Nephron (organoid): ENCODE data around the gene PYGB.
"Not testable (repeated sequence)": the region's sequence is repeated elsewhere in the genome, so short reads cannot be mapped to it uniquely, and the experiment has no call there.

Source experiments
- H3K27ac Mint-ChIP-seq, 3 experiments: 2 replicates each; pipeline ENCODE4 v1.8.0; 2020; ENCODE audit warnings: mixed read lengths in 3 of 3, mild to moderate bottlenecking in 2 of 3, moderate library complexity in 1 of 3
- H3K27me3 Mint-ChIP-seq: 2 replicates; pipeline ENCODE4 v1.8.0; 2021; ENCODE audit warnings: low read depth, mild to moderate bottlenecking, moderate library complexity, mixed read lengths
- H3K36me3 Mint-ChIP-seq: 2 replicates; pipeline ENCODE4 v1.8.0; 2020; ENCODE audit warnings: low read depth, mixed read lengths
- H3K4me1 Mint-ChIP-seq: 2 replicates; pipeline ENCODE4 v1.8.0; 2020; ENCODE audit warnings: mixed read lengths
- H3K4me3 Mint-ChIP-seq, 3 experiments: 2 replicates each; pipeline ENCODE4 v1.8.0; 2020; ENCODE audit warnings: mild to moderate bottlenecking in 3 of 3, mixed read lengths in 3 of 3, moderate library complexity in 2 of 3
- H3K9me3 Mint-ChIP-seq: 2 replicates; pipeline ENCODE4 v1.8.0; 2020; ENCODE audit warnings: mixed read lengths
- TF ChIP-seq, protein P1 (sequence below), 3 experiments: fragments of 200-600 bp; sonication (generic); IDR thresholded peaks; one replicate each; pipeline ENCODE4 v1.5.0; 2021; ENCODE audit warnings: antibody characterized with exemption in 3 of 3; ENCODE audit not compliant: unreplicated experiment in 3 of 3

Gene PYGB

DNA sequence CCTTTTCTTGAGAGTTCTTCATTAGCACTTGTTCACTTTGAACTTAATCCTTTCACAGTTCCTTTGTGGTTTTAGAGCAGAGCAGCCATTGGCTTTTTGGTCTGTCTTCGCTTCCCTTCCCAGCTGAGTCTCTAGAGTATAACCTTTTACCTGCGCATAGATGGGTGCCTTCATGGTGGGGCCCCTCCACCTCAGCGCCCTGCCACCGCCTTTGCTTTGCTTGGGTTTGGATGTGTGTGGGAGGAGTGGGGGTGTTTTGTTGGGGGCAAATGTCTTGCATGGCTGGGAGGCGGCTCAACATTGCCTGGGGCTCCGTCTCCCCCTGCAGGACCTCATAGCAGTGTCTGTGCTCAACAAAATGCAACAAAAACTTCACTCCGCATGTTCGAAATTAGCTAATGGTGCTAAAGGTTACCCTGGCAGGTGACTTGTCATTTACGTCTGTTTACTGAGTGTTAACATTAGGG lies 11.9 kb downstream of the PYGB start:
- H3K27me3 Mint-ChIP-seq: peaks cover 4% of the 10 kb centered on the region
- H3K9me3 Mint-ChIP-seq: peaks cover 40% of the 10 kb centered on the region
- no peak overlapping the region for H3K27ac Mint-ChIP-seq
- no peaks in the 10 kb centered on the region for H3K4me1 Mint-ChIP-seq
- H3K4me3 Mint-ChIP-seq: no peak overlapping the region
- H3K36me3 Mint-ChIP-seq: peaks cover 72% of the 10 kb centered on the region
- TF ChIP-seq, protein P1, sequence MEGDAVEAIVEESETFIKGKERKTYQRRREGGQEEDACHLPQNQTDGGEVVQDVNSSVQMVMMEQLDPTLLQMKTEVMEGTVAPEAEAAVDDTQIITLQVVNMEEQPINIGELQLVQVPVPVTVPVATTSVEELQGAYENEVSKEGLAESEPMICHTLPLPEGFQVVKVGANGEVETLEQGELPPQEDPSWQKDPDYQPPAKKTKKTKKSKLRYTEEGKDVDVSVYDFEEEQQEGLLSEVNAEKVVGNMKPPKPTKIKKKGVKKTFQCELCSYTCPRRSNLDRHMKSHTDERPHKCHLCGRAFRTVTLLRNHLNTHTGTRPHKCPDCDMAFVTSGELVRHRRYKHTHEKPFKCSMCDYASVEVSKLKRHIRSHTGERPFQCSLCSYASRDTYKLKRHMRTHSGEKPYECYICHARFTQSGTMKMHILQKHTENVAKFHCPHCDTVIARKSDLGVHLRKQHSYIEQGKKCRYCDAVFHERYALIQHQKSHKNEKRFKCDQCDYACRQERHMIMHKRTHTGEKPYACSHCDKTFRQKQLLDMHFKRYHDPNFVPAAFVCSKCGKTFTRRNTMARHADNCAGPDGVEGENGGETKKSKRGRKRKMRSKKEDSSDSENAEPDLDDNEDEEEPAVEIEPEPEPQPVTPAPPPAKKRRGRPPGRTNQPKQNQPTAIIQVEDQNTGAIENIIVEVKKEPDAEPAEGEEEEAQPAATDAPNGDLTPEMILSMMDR (IDR thresholded peaks at IDR 0.05; ENCODE audit: unreplicated experiment in 3 of 3): no peak

DNA sequence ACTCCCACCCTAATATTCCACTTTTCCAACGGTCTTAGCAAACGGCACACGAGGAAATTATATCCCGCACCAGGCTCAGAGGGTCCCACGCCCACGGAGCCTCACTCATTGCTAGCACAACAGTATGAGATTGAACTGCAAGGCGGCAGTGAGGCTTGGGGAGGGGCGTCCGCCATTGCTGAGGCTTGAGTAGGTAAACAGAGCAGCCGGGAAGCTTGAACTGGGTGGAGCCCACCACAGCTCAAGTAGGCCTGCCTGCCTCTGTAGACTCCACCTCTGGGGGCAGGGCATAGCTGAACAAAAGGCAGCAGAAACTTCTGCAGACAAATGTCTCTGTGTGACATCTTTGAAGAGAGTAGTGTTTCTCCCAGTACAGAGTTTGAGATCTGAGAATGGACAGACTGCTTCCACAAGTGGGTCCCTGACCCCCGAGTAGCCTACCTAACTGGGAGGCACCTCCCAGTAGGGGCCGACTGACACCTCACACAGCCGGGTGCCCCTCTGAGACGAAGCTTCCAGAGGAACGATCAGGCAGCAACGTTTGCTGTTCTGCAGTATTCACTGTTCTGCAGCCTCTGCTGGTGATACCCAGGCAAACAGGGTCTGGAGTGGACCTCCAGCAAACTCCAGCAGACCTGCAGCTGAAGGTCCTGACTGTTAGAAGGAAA lies 13.0 kb downstream of the PYGB start:
- not testable (repeated sequence) for H3K27me3 Mint-ChIP-seq, H3K4me3 Mint-ChIP-seq, H3K27ac Mint-ChIP-seq, H3K4me1 Mint-ChIP-seq
- Mint-ChIP-seq H3K36me3 (peaks cover 77% of the 10 kb centered on the region), H3K9me3 (peaks cover 40% of the 10 kb centered on the region)

DNA sequence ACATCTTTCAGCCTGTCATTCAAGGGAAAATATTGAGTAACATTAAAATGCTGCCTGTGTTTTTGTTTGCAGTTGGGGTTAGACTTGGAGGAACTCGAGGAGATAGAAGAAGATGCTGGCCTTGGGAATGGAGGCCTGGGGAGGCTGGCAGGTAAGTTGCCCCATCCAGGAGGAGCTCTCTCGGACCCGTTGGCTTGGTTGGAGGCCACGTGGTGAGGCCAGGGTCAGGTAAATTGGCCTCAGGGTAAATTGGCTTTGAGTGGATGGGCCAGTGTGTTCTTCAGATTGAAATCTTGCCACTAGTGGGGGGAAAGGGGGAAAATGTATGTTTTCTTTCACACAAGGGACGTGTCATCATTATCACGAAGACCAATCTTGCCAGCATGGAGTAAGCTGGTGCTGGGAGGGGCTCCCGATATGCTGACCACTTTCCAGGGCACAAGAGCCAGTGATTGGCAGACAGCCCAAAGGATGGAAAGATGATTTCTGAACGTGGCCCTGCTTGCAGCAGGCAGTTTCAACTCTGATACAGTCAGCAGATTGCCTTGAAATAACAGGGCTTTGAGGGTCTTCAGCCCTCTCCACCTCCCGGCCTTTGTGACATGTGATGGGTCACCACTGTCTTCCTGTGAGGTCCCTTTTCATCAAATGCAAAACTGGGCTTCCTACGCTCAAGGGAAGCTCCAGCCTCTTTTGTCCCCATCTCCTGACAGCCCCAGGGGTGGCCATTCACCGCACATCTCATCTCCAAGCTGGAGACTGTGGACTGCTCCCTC lies 21.4 kb downstream of the PYGB start:
- H3K9me3 Mint-ChIP-seq: peaks cover 3% of the 10 kb centered on the region
- no peak overlapping the region for H3K27ac Mint-ChIP-seq
- H3K36me3 Mint-ChIP-seq: peaks cover 55% of the 10 kb centered on the region
- TF ChIP-seq, protein P1 (IDR thresholded peaks at IDR 0.05; ENCODE audit: unreplicated experiment in 3 of 3): no peak
- H3K27me3 Mint-ChIP-seq: no peaks in the 10 kb centered on the region
- H3K4me1 Mint-ChIP-seq: no peaks in the 10 kb centered on the region
- no peak overlapping the region for H3K4me3 Mint-ChIP-seq

DNA sequence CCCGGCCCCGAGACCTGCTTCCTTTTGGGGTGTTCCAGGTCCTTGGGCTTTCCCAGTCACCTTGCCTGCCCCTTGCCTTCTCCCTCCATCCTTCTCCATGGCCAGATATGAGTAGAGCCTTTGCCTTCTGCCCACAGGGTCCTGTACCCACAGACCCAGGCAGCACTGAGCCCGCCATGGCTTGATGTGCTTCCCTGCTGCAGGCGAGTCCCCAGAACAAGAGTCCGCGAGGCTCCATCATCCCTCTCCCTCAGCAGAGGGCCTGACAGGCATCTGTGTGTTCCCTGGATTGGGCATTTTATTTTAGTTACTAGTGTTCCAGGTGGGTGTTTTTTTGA lies 21.9 kb downstream of the PYGB start:
- TF ChIP-seq, protein P1 (IDR thresholded peaks at IDR 0.05; ENCODE audit: unreplicated experiment in 3 of 3): no peak
- H3K27ac Mint-ChIP-seq: no peak overlapping the region
- H3K27me3 Mint-ChIP-seq: no peaks in the 10 kb centered on the region
- H3K4me1 Mint-ChIP-seq: no peaks in the 10 kb centered on the region
- no peak overlapping the region for H3K4me3 Mint-ChIP-seq
- peaks cover 50% of the 10 kb centered on the region for H3K36me3 Mint-ChIP-seq
- no peaks in the 10 kb centered on the region for H3K9me3 Mint-ChIP-seq

DNA sequence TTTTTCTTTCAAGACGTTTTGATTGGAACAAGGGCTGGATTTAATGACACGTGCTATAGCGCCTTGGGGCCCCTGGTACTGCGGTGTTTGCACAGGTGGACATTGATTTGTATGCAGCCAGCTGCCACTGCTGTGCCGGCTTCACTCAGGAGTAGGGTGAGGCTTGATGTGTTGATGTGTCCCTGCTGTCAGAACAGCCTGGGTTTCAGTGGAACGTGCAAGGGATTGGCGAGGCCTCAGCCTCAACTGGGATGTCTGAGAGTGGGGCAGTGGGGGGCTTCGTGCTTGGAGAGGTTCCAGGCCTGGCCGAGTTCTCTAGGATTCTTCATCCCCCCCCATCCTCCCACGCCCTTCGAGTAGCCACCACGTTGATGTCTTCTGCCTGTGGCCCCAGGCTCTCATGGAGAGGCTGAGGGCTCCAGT lies 23.0 kb downstream of the PYGB start:
- Mint-ChIP-seq H3K4me3 (no peak overlapping the region), H3K4me1 (no peaks in the 10 kb centered on the region), H3K9me3 (no peaks in the 10 kb centered on the region), H3K36me3 (peaks cover 46% of the 10 kb centered on the region), H3K27ac (no peak overlapping the region), H3K27me3 (no peaks in the 10 kb centered on the region)
- TF ChIP-seq, protein P1 (IDR thresholded peaks at IDR 0.05; ENCODE audit: unreplicated experiment in 3 of 3): no peak

DNA sequence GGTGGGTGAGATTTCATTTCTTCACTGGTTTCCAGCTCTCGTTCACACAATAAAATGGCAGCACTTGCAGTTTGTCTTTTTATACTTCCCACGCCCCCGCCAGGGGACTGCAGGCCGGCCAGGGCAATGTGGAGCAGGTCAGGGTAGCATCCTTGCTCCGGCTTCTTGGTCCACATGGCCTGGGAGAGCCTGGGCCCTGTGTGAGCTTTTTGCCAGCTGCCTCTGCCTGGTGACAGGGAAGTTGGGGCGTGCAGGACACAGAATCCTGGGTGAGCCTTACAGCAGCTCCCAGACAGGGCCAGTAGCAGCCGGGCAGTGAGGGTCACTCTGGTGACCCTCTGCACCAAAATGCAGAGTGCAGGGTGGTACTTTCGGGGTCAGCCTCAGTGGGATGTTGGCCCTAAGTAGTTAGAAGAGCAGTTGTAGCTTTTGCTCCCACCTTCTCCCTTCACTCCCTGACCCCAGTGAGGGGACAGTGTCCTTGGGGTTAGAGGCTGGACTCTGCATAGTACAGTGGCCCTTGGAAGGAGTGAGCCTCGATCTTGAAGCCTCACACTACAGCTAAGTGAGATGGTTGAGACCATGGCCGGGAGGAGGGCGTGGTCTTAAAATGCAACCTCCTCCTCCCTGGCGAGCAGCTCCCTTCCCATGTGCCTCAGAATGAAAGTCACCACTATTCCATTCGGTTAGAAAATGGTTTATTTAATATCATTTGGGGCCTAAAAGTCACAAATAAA lies 23.8 kb downstream of the PYGB start:
- H3K9me3 Mint-ChIP-seq: no peaks in the 10 kb centered on the region
- no peak overlapping the region for H3K27ac Mint-ChIP-seq
- no peaks in the 10 kb centered on the region for H3K4me1 Mint-ChIP-seq
- H3K36me3 Mint-ChIP-seq: peaks cover 38% of the 10 kb centered on the region
- no peak overlapping the region for H3K4me3 Mint-ChIP-seq
- TF ChIP-seq, protein P1 (IDR thresholded peaks at IDR 0.05; ENCODE audit: unreplicated experiment in 3 of 3): no peak
- H3K27me3 Mint-ChIP-seq: no peaks in the 10 kb centered on the region
